KMS-11 (cell line): Measurements from ENCODE around the gene FES.

ENCODE experiments used
- H2AFZ ChIP-seq: fragments of 200-600 bp; sonication (generic); 2 replicates; pipeline ENCODE4 v1.6.1; 2016; ENCODE audit warnings: antibody characterized with exemption, mixed run types, low read depth
- H3K27ac ChIP-seq: fragments of 200-600 bp; sonication (generic); 2 replicates; pipeline ENCODE4 v1.6.1; 2016; ENCODE audit warnings: mild to moderate bottlenecking, mixed run types
- H3K27me3 ChIP-seq: fragments of 200-600 bp; sonication (generic); 2 replicates; pipeline ENCODE4 v1.6.1; 2017; ENCODE audit warnings: mild to moderate bottlenecking, low read depth, mixed run types, moderate library complexity; ENCODE audit not compliant: insufficient read depth
- H3K36me3 ChIP-seq: fragments of 200-600 bp; sonication (generic); 2 replicates; pipeline ENCODE4 v1.6.1; 2017; ENCODE audit warnings: mild to moderate bottlenecking, mixed run types; ENCODE audit not compliant: insufficient read depth
- H3K4me1 ChIP-seq: fragments of 200-600 bp; sonication (generic); 2 replicates; pipeline ENCODE4 v1.6.1; 2016; ENCODE audit warnings: mild to moderate bottlenecking, low read depth, mixed run types; ENCODE audit not compliant: poor library complexity, severe bottlenecking
- H3K4me2 ChIP-seq: fragments of 200-600 bp; sonication (generic); 2 replicates; pipeline ENCODE4 v1.7.0; 2016; ENCODE audit warnings: mild to moderate bottlenecking, mixed run types
- H3K4me3 ChIP-seq: fragments of 200-600 bp; sonication (generic); IDR thresholded peaks from 2 replicates; pipeline ENCODE4 v1.6.1; 2017; ENCODE audit warnings: low read depth, low read length, mixed read lengths; ENCODE audit not compliant: insufficient read depth
- H3K79me2 ChIP-seq: fragments of 200-600 bp; sonication (generic); 2 replicates; pipeline ENCODE4 v1.6.1; 2016; ENCODE audit warnings: low read depth, mixed run types; ENCODE audit not compliant: insufficient read depth
- H3K9ac ChIP-seq: fragments of 200-600 bp; sonication (generic); 2 replicates; pipeline ENCODE4 v1.6.1; 2016; ENCODE audit warnings: mild to moderate bottlenecking, mixed run types
- H4K20me1 ChIP-seq: fragments of 200-600 bp; sonication (generic); 2 replicates; pipeline ENCODE4 v1.6.1; 2016; ENCODE audit warnings: mild to moderate bottlenecking, mixed run types; ENCODE audit not compliant: insufficient read depth
- CTCF ChIP-seq: fragments of 200-600 bp; sonication (generic); conservative IDR thresholded peaks from 2 replicates; pipeline ENCODE4 v1.6.1; 2017; ENCODE audit warnings: low read depth, mild to moderate bottlenecking, antibody characterized with exemption, low read length, moderate library complexity, mixed read lengths

The FES gene

DNA sequence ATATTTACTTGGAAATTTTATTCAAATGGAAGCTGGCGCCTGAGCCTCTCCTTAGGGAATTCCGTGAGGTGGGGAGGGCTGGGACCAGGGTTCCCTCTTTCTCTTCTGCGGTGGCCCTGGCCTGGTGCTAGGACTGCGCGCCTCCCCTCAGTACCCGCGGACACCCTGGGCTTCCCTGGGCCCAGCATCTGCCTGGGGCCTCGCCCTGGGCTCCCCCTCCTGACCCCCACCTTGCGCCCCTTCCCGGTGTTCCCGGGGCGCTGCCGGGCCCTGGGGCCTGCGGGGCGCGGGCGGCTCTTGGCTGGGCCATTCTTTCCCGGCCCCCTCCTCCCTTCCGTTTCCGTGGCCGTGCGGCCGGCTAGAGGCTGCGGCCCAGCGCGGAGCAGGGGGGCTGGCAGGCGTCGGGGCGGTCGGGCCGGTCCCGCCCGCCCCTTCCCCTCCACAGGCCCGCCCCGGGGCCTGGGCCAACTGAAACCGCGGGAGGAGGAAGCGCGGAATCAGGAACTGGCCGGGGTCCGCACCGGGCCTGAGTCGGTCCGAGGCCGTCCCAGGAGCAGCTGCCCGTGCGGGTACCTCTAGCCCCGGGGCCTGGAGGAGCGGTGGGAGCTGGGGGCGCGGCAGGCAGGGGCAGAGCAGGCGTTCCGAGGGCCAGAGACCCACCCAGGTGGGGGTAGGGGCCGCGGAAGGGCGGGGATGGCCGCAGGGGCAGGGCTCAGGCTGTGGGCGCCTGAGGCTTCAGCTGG, at the start of gene FES:
Gene FES (plus strand): TSS at position 529 of the 743 bp plus-strand sequence. CDS start 542 bp downstream, outside the sequence.
- H3K4me3 ChIP-seq, result no peak within 1 kb of the TSS
- H3K4me2 ChIP-seq, result no peak within 1 kb of the TSS
- H3K27ac ChIP-seq, result no peak within 1 kb of the TSS
- H3K79me2 ChIP-seq, result no peaks in the 10 kb centered on the region
- H3K27me3 ChIP-seq, result no peaks in the 10 kb centered on the region
- peaks cover 10% of the 10 kb centered on the region for H3K4me1 ChIP-seq
- H4K20me1 ChIP-seq, result no peaks in the 10 kb centered on the region
- no peak within 1 kb of the TSS for H2AFZ ChIP-seq
- no peaks in the 10 kb centered on the region; the same call in 1 of the 2 replicates for H3K36me3 ChIP-seq
- no peak for TF ChIP-seq CTCF
- no peak within 1 kb of the TSS for H3K9ac ChIP-seq

GRCh38 chr15:90834626-90835025, 49.7 kb upstream of the FES start:
- H4K20me1 ChIP-seq, result no peaks in the 10 kb centered on the region
- H3K4me2 ChIP-seq, result no peak overlapping the region
- no peak for TF ChIP-seq CTCF
- H3K27me3 ChIP-seq, result no peaks in the 10 kb centered on the region
- no peaks in the 10 kb centered on the region for H3K79me2 ChIP-seq
- H3K36me3 ChIP-seq, result no peaks in the 10 kb centered on the region
- no peak overlapping the region for H3K4me3 ChIP-seq
- no peak overlapping the region for H3K27ac ChIP-seq
- no peak overlapping the region for H3K9ac ChIP-seq
- H2AFZ ChIP-seq, result no peak overlapping the region
- peaks cover 5% of the 10 kb centered on the region for H3K4me1 ChIP-seq

GRCh38 chr15:90836296-90836871, 47.9 kb upstream of the FES start:
- H3K79me2 ChIP-seq, result no peaks in the 10 kb centered on the region
- H3K27ac ChIP-seq, result no peak overlapping the region
- no peak overlapping the region for H3K4me3 ChIP-seq
- no peak for TF ChIP-seq CTCF
- H2AFZ ChIP-seq, result no peak overlapping the region
- H3K9ac ChIP-seq, result no peak overlapping the region
- H3K4me1 ChIP-seq, result peaks cover 5% of the 10 kb centered on the region
- H4K20me1 ChIP-seq, result no peaks in the 10 kb centered on the region
- H3K4me2 ChIP-seq, result no peak overlapping the region
- H3K27me3 ChIP-seq, result no peaks in the 10 kb centered on the region
- H3K36me3 ChIP-seq, result no peaks in the 10 kb centered on the region

DNA sequence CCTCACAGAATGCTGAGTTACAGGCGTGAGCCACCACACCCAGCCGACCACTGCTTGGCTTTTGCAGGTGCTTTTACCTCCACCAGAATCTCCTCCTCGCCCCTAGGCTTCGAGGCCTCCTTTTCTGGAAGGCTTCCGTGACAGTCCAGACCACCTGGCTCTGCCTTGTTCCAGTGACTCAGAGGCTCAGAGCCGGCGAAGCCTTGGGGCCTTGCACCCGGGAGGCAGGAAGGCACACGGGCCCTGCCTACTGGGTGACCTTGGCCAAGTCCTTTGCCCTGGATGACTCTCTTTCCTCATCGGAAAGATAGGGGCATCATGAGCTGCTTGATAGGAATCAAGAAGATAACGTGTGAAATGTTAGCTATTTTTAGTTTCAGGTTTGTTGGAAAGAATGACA, 47.2 kb upstream of the FES start:
- H3K36me3 ChIP-seq, result no peaks in the 10 kb centered on the region
- H3K9ac ChIP-seq, result no peak overlapping the region
- H3K4me3 ChIP-seq, result no peak overlapping the region
- H3K4me1 ChIP-seq, result peaks cover 5% of the 10 kb centered on the region
- no peaks in the 10 kb centered on the region for H3K27me3 ChIP-seq
- no peak overlapping the region for H2AFZ ChIP-seq
- TF ChIP-seq CTCF, result no peak
- no peaks in the 10 kb centered on the region for H4K20me1 ChIP-seq
- no peak overlapping the region for H3K4me2 ChIP-seq
- H3K79me2 ChIP-seq, result no peaks in the 10 kb centered on the region
- H3K27ac ChIP-seq, result no peak overlapping the region
